ENCODE data around the gene HIC2. TPM values are rescaled to one million over a fixed set of nuclear protein-coding genes. Genes with fewer than 3 reads are reported as not detected.
A peak's percentile ranks its signal among the peaks of the same experiment; 100 is the strongest.

The HIC2 gene
- total and polyA plus RNA-seq, 9 of the 15 experiments (the other 6 are each of a cell fraction or from before 2014, with no cell fraction given): 1.7 to 117 (median 35.5) TPM

DNA sequence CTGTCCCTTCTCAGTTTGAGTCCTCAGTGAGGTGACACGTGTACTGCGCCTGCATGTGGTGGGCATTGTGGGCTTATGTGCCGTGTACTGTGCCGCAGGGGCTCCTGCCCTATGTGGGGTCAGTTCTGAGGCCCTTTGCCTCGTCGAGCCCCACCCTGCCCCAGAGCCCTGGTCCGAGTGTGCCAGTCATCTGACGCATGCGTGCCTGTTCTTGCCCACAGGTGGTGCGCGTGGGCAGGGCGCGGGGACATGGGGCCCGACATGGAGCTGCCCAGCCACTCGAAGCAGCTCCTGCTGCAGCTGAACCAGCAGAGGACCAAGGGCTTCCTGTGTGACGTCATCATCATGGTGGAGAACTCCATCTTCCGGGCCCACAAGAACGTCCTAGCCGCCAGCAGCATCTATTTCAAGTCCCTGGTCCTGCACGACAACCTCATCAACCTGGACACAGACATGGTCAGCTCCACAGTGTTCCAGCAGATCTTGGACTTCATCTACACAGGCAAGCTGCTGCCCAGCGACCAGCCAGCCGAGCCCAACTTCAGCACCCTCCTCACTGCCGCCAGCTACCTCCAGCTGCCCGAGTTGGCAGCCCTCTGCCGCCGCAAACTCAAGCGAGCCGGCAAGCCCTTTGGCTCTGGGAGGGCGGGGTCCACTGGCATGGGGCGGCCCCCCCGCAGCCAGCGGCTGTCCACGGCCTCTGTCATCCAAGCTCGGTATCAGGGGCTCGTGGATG lies 27.7 kb downstream of the HIC2 start (continued):
- TF ChIP-seq PHF21A (IDR thresholded peaks at IDR 0.05; ENCODE audit: borderline replicate concordance, low read depth) (no peak), MLX (CRISPR knock-in tag; conservative IDR thresholded peaks at IDR 0.05) (0 out of 4 replicates have a peak, but pooled peaks of 1 of the 2 experiments have one; percentile 18), YY1 (IDR thresholded peaks at IDR 0.05; ENCODE audit: borderline replicate concordance in 1 of 3, control insufficient read depth in 1 of 3, extremely low read depth in 1 of 3, insufficient read depth in 3 of 3, insufficient read length in 1 of 3, insufficient replicate concordance in 2 of 3, low read depth in 1 of 3, low read length in 2 of 3) (peak in 1 of 3 experiments; percentile 7), FOXJ2 (tag; IDR thresholded peaks at IDR 0.05) (no peak), ZNF184 (CRISPR knock-in tag; IDR thresholded peaks at IDR 0.05) (0 out of 2 replicates have a peak, but pooled peaks have one; percentile 64), ZFPM2 (CRISPR knock-in tag; IDR thresholded peaks at IDR 0.05) (no peak), POLR2G (IDR thresholded peaks at IDR 0.05; ENCODE audit: low read depth, low read length) (peak; percentile 51), EGR1 (conservative IDR thresholded peaks at IDR 0.05) (no peak), ZNF79 (CRISPR knock-in tag; IDR thresholded peaks at IDR 0.05; ENCODE audit: low read depth) (no peak), JUN (IDR thresholded peaks at IDR 0.05; ENCODE audit: borderline replicate concordance, low read depth, low read length) (no peak), JUN (CRISPR knock-in tag; IDR thresholded peaks at IDR 0.05; ENCODE audit: borderline replicate concordance) (peak; percentile 76; the same call in 1 of the 2 replicates), SAFB (IDR thresholded peaks at IDR 0.05; ENCODE audit: borderline replicate concordance, low read depth, low read length) (no peak), ETV1 (tag; conservative IDR thresholded peaks at IDR 0.05; ENCODE audit: low read depth) (no peak), KDM4B (IDR thresholded peaks at IDR 0.05; ENCODE audit: borderline replicate concordance in 2 of 2, low read depth in 1 of 2) (0 out of 4 replicates have a peak, but pooled peaks of 1 of the 2 experiments have one; percentile 30), CTBP1 (IDR thresholded peaks at IDR 0.05; ENCODE audit: borderline replicate concordance) (peak; percentile 48; the same call in 1 of the 2 replicates), CEBPG (CRISPR knock-in tag; IDR thresholded peaks at IDR 0.05) (peak; percentile 65; the same call in 1 of the 2 replicates), CEBPG (tag; conservative IDR thresholded peaks at IDR 0.05 in 1 of 2, IDR thresholded peaks at IDR 0.05 in 1 of 2) (no peak)
- TF ChIP-seq, protein P1, sequence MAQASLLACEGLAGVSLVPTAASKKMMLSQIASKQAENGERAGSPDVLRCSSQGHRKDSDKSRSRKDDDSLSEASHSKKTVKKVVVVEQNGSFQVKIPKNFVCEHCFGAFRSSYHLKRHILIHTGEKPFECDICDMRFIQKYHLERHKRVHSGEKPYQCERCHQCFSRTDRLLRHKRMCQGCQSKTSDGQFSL (CRISPR knock-in tag; IDR thresholded peaks at IDR 0.05): peak; percentile 18; the same call in 1 of the 2 replicates
- TF ChIP-seq, protein P1 (tag; IDR thresholded peaks at IDR 0.05): no peak
- TF ChIP-seq, protein P2, sequence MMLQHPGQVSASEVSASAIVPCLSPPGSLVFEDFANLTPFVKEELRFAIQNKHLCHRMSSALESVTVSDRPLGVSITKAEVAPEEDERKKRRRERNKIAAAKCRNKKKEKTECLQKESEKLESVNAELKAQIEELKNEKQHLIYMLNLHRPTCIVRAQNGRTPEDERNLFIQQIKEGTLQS (IDR thresholded peaks at IDR 0.05): peak; percentile 83
- TF ChIP-seq, protein P2 (CRISPR knock-in tag; conservative IDR thresholded peaks at IDR 0.05): no peak
- TF ChIP-seq, protein P3, sequence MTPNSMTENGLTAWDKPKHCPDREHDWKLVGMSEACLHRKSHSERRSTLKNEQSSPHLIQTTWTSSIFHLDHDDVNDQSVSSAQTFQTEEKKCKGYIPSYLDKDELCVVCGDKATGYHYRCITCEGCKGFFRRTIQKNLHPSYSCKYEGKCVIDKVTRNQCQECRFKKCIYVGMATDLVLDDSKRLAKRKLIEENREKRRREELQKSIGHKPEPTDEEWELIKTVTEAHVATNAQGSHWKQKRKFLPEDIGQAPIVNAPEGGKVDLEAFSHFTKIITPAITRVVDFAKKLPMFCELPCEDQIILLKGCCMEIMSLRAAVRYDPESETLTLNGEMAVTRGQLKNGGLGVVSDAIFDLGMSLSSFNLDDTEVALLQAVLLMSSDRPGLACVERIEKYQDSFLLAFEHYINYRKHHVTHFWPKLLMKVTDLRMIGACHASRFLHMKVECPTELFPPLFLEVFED (CRISPR knock-in tag; conservative IDR thresholded peaks at IDR 0.05): no peak

Data from K562 (cell line).